CD8-positive, alpha-beta memory T cell (primary cell): ENCODE results near the gene ERBB3. TPM values are rescaled to one million over a fixed set of nuclear protein-coding genes. Genes with fewer than 3 reads are reported as not detected.

Source experiments
- CTCF ChIA-PET: fragments of 350-600 bp; sonication (Branson Sonifier 250); formaldehyde crosslinking; loops from one replicate; lab custom pipeline; 2021; ENCODE audit warnings: antibody characterized with exemption; lab: Charles Lee
- POLR2A ChIA-PET: fragments of 350-600 bp; sonication (Branson Sonifier 250); formaldehyde crosslinking; loops from one replicate; lab custom pipeline; 2021; ENCODE audit warnings: antibody characterized with exemption; lab: Charles Lee
- DNase-seq, 5 donors: peaks; one replicate each; pipeline versions ENCODE4 v3.0.0 to v3.0.0-alpha.2; 2020 to 2022; ENCODE audit warnings: mixed read lengths in 1 of 5
- H3K27ac ChIP-seq: one replicate; pipeline ENCODE4 v1.7.0; 2013; ENCODE audit warnings: low read depth, mild to moderate bottlenecking, low read length, moderate library complexity
- H3K27me3 ChIP-seq: 2 replicates; pipeline ENCODE4 v1.7.0; 2013; ENCODE audit warnings: low read length, mild to moderate bottlenecking; ENCODE audit not compliant: insufficient read depth, poor library complexity, severe bottlenecking
- H3K36me3 ChIP-seq: 2 replicates; pipeline ENCODE4 v1.7.0; 2013; ENCODE audit warnings: mild to moderate bottlenecking, low read length, moderate library complexity; ENCODE audit not compliant: insufficient read depth
- H3K4me1 ChIP-seq: 2 replicates; pipeline ENCODE4 v1.7.0; 2013; ENCODE audit warnings: mild to moderate bottlenecking, low read length, moderate library complexity; ENCODE audit not compliant: insufficient read depth
- H3K4me3 ChIP-seq: 2 replicates; pipeline ENCODE4 v1.7.0; 2013; ENCODE audit warnings: mild to moderate bottlenecking, low read length
- H3K9me3 ChIP-seq: 2 replicates; pipeline ENCODE4 v1.7.0; 2013; ENCODE audit warnings: mild to moderate bottlenecking, low read length
- H3K27ac Mint-ChIP-seq, 8 donors: one replicate each; pipeline ENCODE4 v1.8.0; 2020 to 2021; ENCODE audit warnings: mixed read lengths in 8 of 8, mild to moderate bottlenecking in 6 of 8, inconsistent platforms in 3 of 8, moderate library complexity in 3 of 8
- H3K27me3 Mint-ChIP-seq, 2 donors: one replicate each; pipeline ENCODE4 v1.8.0; 2020 to 2021; ENCODE audit warnings: mixed read lengths in 2 of 2, mild to moderate bottlenecking in 1 of 2, moderate library complexity in 1 of 2
- H3K36me3 Mint-ChIP-seq, 3 donors: one replicate each; pipeline ENCODE4 v1.8.0; 2020 to 2021; ENCODE audit warnings: mixed read lengths in 3 of 3, inconsistent platforms in 1 of 3, mild to moderate bottlenecking in 1 of 3
- H3K4me1 Mint-ChIP-seq, 3 donors: one replicate each; pipeline ENCODE4 v1.8.0; 2020 to 2021; ENCODE audit warnings: mixed read lengths in 3 of 3, inconsistent platforms in 1 of 3, mild to moderate bottlenecking in 1 of 3
- H3K4me3 Mint-ChIP-seq, 7 donors: one replicate each; pipeline ENCODE4 v1.8.0; 2020 to 2021; ENCODE audit warnings: mixed read lengths in 7 of 7, mild to moderate bottlenecking in 6 of 7, moderate library complexity in 4 of 7, inconsistent platforms in 2 of 7
- H3K9me3 Mint-ChIP-seq, 5 donors: one replicate each; pipeline ENCODE4 v1.8.0; 2020 to 2022; ENCODE audit warnings: mixed read lengths in 5 of 5, mild to moderate bottlenecking in 3 of 5, moderate library complexity in 2 of 5, inconsistent platforms in 1 of 5
- polyA plus RNA-seq: library from polyadenylated mRNA; unstranded; fragments of 300-500 nt; fragmentation: Illumina TruSeq; gene quantifications from one replicate; pipeline ENCODE4 v1.2.3, GENCODE V29; 2021
- total RNA-seq, 2 experiments: library from RNA; stranded (reverse); gene quantifications; one replicate each; pipeline ENCODE4 v1.2.3, GENCODE V29; 2021

ERBB3 gene
- total RNA-seq (1 to 10 TPM; 1.7 to 1.9 TPM), polyA plus RNA-seq (0.63 TPM)

- H3K27ac Mint-ChIP-seq: peak within 1 kb of the TSS in 6 of 8 donors; percentile 7 to 70 (median 46)
- H3K27ac ChIP-seq: peak within 1 kb of the TSS; percentile 38
- no peaks in the 10 kb centered on the region for H3K36me3 ChIP-seq
- no peaks in the 10 kb centered on the region for H3K9me3 Mint-ChIP-seq
- peak; percentile 31 to 72 (median 52) for DNase-seq
- H3K27me3 ChIP-seq: peaks cover 6% of the 10 kb centered on the region
- peak within 1 kb of the TSS; percentile 83 for H3K4me3 ChIP-seq
- H3K4me1 Mint-ChIP-seq: peaks cover 3 to 24% (median 4%) of the 10 kb centered on the region in 3 donors
- peaks cover 5% of the 10 kb centered on the region for H3K4me1 ChIP-seq
- no peaks in the 10 kb centered on the region for H3K9me3 ChIP-seq
- peaks cover 7 to 13% of the 10 kb centered on the region in 2 donors for H3K27me3 Mint-ChIP-seq
- CTCF ChIA-PET: interaction anchor here (0.7 to 1.6 kb wide), 10 partner anchors 9 to 82 kb away, joined by 3 to 8 read pairs (median 3); partner anchors contain the start of genes PA2G4, RPL41 and ZC3H10
- POLR2A ChIA-PET: interaction anchor here (1.4 to 2.2 kb wide), 2 partner anchors 24 to 38 kb away, joined by 4 to 9 read pairs; partner anchors contain the start of genes PA2G4 and ZC3H10
- H3K36me3 Mint-ChIP-seq: peaks cover 0 to 1% (median 0%) of the 10 kb centered on the region in 3 donors
- peak within 1 kb of the TSS; percentile 84 to 94 (median 86) for H3K4me3 Mint-ChIP-seq
These were observed at the start of gene ERBB3 for GRCh38 chr12:56079723-56080555. Gene ERBB3, plus strand, starts transcription at chr12:56080165. Its CDS starts 136 bp downstream, at chr12:56080301.

GRCh38 chr12:56031987-56032386 is 48.0 kb upstream of the ERBB3 start:
- Histone ChIP-seq H3K36me3 (peaks cover 9% of the 10 kb centered on the region), H3K27me3 (no peaks in the 10 kb centered on the region), H3K4me1 (peaks cover 5% of the 10 kb centered on the region), H3K27ac (no peak overlapping the region), H3K4me3 (no peak overlapping the region), H3K9me3 (no peaks in the 10 kb centered on the region)
- H3K4me1 Mint-ChIP-seq: peaks cover 5 to 36% (median 14%) of the 10 kb centered on the region in 3 donors
- H3K4me3 Mint-ChIP-seq: no peak overlapping the region
- DNase-seq: peak in 1 of 5 donors; percentile 33
- no peaks in the 10 kb centered on the region for H3K9me3 Mint-ChIP-seq
- peaks cover 0 to 2% of the 10 kb centered on the region in 2 donors for H3K27me3 Mint-ChIP-seq
- H3K27ac Mint-ChIP-seq: peak overlapping the region in 5 of 8 donors; percentile 2 to 87 (median 16)
- CTCF ChIA-PET: no interaction called here
- peaks cover 0 to 32% (median 18%) of the 10 kb centered on the region in 3 donors for H3K36me3 Mint-ChIP-seq
- POLR2A ChIA-PET: no interaction called here

- no peaks in the 10 kb centered on the region for H3K9me3 ChIP-seq
- H3K36me3 ChIP-seq: peaks cover 9% of the 10 kb centered on the region
- no peak overlapping the region for H3K27ac ChIP-seq
- Mint-ChIP-seq H3K27ac (peak overlapping the region in 6 of 8 donors; percentile 21 to 88 (median 64)), H3K27me3 (peaks cover 0 to 1% of the 10 kb centered on the region in 2 donors), H3K4me3 (no peak overlapping the region), H3K4me1 (peaks cover 20 to 52% (median 23%) of the 10 kb centered on the region in 3 donors), H3K36me3 (peaks cover 0 to 25% (median 19%) of the 10 kb centered on the region in 3 donors), H3K9me3 (no peaks in the 10 kb centered on the region)
- no peaks in the 10 kb centered on the region for H3K27me3 ChIP-seq
- ChIA-PET CTCF (no interaction called here), POLR2A (no interaction called here)
- H3K4me1 ChIP-seq: peaks cover 11% of the 10 kb centered on the region
- DNase-seq: peak in 2 of 5 donors; percentile 12 to 21
- no peak overlapping the region for H3K4me3 ChIP-seq
These were observed 45.2 kb upstream of the ERBB3 start for GRCh38 chr12:56034586-56035332.

- peak overlapping the region; percentile 31 for H3K27ac ChIP-seq
- Mint-ChIP-seq H3K4me1 (peaks cover 32 to 57% (median 38%) of the 10 kb centered on the region in 3 donors), H3K27ac (peak overlapping the region in 4 of 8 donors; percentile 66 to 89 (median 80)), H3K4me3 (no peak overlapping the region), H3K36me3 (peaks cover 3 to 28% (median 14%) of the 10 kb centered on the region in 3 donors), H3K9me3 (no peaks in the 10 kb centered on the region), H3K27me3 (peaks cover 0 to 5% of the 10 kb centered on the region in 2 donors)
- no peak overlapping the region for H3K4me3 ChIP-seq
- ChIA-PET CTCF (interaction anchor here (1.0 to 2.5 kb wide), 3 partner anchors 10 to 111 kb away, joined by 3 to 9 read pairs (median 4); no protein-coding TSS in a partner anchor), POLR2A (interaction anchor here (0.5 to 0.7 kb wide), 2 partner anchors 43 to 299 kb away, joined by 3 read pairs; no protein-coding TSS in a partner anchor)
- peaks cover 9% of the 10 kb centered on the region for H3K36me3 ChIP-seq
- H3K4me1 ChIP-seq: peaks cover 20% of the 10 kb centered on the region
- H3K27me3 ChIP-seq: no peaks in the 10 kb centered on the region
- H3K9me3 ChIP-seq: no peaks in the 10 kb centered on the region
- DNase-seq: no peak
These were observed 42.8 kb upstream of the ERBB3 start for GRCh38 chr12:56037161-56037560.

- Mint-ChIP-seq H3K4me3 (peak overlapping the region in 3 of 7 donors; percentile 16 to 35 (median 20)), H3K4me1 (peaks cover 38 to 62% (median 45%) of the 10 kb centered on the region in 3 donors), H3K27ac (peak overlapping the region in 5 of 8 donors; percentile 11 to 70 (median 53)), H3K27me3 (peaks cover 0 to 6% of the 10 kb centered on the region in 2 donors), H3K9me3 (no peaks in the 10 kb centered on the region), H3K36me3 (peaks cover 6 to 31% (median 17%) of the 10 kb centered on the region in 3 donors)
- H3K27ac ChIP-seq: no peak overlapping the region
- H3K9me3 ChIP-seq: no peaks in the 10 kb centered on the region
- ChIA-PET POLR2A (interaction anchor here (0.5 kb wide), 1 partner anchor 300 kb away, joined by 3 read pairs; no protein-coding TSS in a partner anchor), CTCF (interaction anchor here (1.0 to 2.5 kb wide), 3 partner anchors 9 to 111 kb away, joined by 3 to 9 read pairs (median 4); no protein-coding TSS in a partner anchor)
- DNase-seq: no peak
- H3K4me1 ChIP-seq: peaks cover 26% of the 10 kb centered on the region
- H3K4me3 ChIP-seq: no peak overlapping the region
- peaks cover 7% of the 10 kb centered on the region for H3K36me3 ChIP-seq
- H3K27me3 ChIP-seq: no peaks in the 10 kb centered on the region
These were observed 41.8 kb upstream of the ERBB3 start for GRCh38 chr12:56038022-56038655.

GRCh38 chr12:56040151-56040550 is 39.8 kb upstream of the ERBB3 start:
- H3K36me3 ChIP-seq: peaks cover 24% of the 10 kb centered on the region
- peak overlapping the region in 2 of 8 donors; percentile 8 to 94 for H3K27ac Mint-ChIP-seq
- H3K9me3 Mint-ChIP-seq: no peaks in the 10 kb centered on the region
- ChIA-PET POLR2A (interaction anchor here (0.6 kb wide), 1 partner anchor 290 kb away, joined by 3 read pairs; no protein-coding TSS in a partner anchor), CTCF (interaction anchor here (0.7 to 2.7 kb wide), 7 partner anchors 11 to 316 kb away, joined by 3 to 11 read pairs (median 3); partner anchors contain the start of genes ERBB3 and ZC3H10)
- no peak for DNase-seq
- H3K4me1 ChIP-seq: peaks cover 32% of the 10 kb centered on the region
- no peaks in the 10 kb centered on the region for H3K27me3 ChIP-seq
- H3K4me1 Mint-ChIP-seq: peaks cover 43 to 62% (median 48%) of the 10 kb centered on the region in 3 donors
- H3K27me3 Mint-ChIP-seq: peaks cover 0 to 6% of the 10 kb centered on the region in 2 donors
- no peak overlapping the region for H3K4me3 ChIP-seq
- H3K27ac ChIP-seq: no peak overlapping the region
- peaks cover 8 to 41% (median 23%) of the 10 kb centered on the region in 3 donors for H3K36me3 Mint-ChIP-seq
- H3K9me3 ChIP-seq: no peaks in the 10 kb centered on the region
- peak overlapping the region in 2 of 7 donors; percentile 13 to 32 for H3K4me3 Mint-ChIP-seq
